ENCODE data around the gene IGF2BP3. TPM values are rescaled to one million over a fixed set of nuclear protein-coding genes. Genes with fewer than 3 reads are reported as not detected.

The IGF2BP3 gene
- not detected in 2 replicates for polyA plus RNA-seq

GRCh38 chr7:23470330-23471105 lies at the start of gene IGF2BP3:
IGF2BP3 (minus strand) TSS chr7:23470491; CDS start chr7:23470110, 381 bp downstream.

GRCh38 chr7:23298885-23299769 lies 171.2 kb downstream of the IGF2BP3 start, which contains the start of gene MALSU1:
MALSU1 (plus strand) TSS chr7:23299339; CDS start chr7:23299353, 14 bp downstream.

Other genes with a start within 250 kb of the IGF2BP3 start
- gene GPNMB, start 223.7 kb downstream of the IGF2BP3 start, polyA plus RNA-seq: 8.7 and 26.5 TPM in 2 replicates
- gene MALSU1, start 171.2 kb downstream of the IGF2BP3 start, polyA plus RNA-seq: 49.1 and 53.1 TPM in 2 replicates
- gene TRA2A, start 61.5 kb upstream of the IGF2BP3 start, polyA plus RNA-seq: 158 and 197 TPM in 2 replicates
- gene CCDC126, start 126.9 kb upstream of the IGF2BP3 start, polyA plus RNA-seq: 21.5 and 36.6 TPM in 2 replicates
- gene FAM221A, start 209.7 kb upstream of the IGF2BP3 start, polyA plus RNA-seq: 44.1 and 56.9 TPM in 2 replicates
- not detected in 2 replicates for gene STK31, start 239.7 kb upstream of the IGF2BP3 start, polyA plus RNA-seq

Measured in Purkinje cell (primary cell).